Stimulated activated CD8-positive, alpha-beta memory T cell treated with anti-CD3 and anti-CD28 coated beads, Interleukin-15, amount 100 ng/mL, for 4 hours (primary cell): Measurements from ENCODE around the gene DOCK3.
"Not testable (repeated sequence)": the region's sequence is repeated elsewhere in the genome, so short reads cannot be mapped to it uniquely, and the experiment has no call there.

Source experiments
- DNase-seq, 2 donors: peaks; one replicate each; pipeline ENCODE4 v3.0.0-alpha.2; 2020; ENCODE audit warnings: low read depth in 2 of 2

DOCK3 gene

GRCh38 chr3:51199296-51199695 lies 524.6 kb downstream of the DOCK3 start:
- DNase-seq = not testable (repeated sequence)

- DNase-seq = no peak
Measured at GRCh38 chr3:51216291-51216690, 541.6 kb downstream of the DOCK3 start.

GRCh38 chr3:51221959-51222358 lies 547.2 kb downstream of the DOCK3 start:
- no peak for DNase-seq

GRCh38 chr3:51224283-51224682 lies 549.6 kb downstream of the DOCK3 start:
- no peak for DNase-seq

GRCh38 chr3:51224843-51225242 lies 550.1 kb downstream of the DOCK3 start:
- DNase-seq = no peak

GRCh38 chr3:51242939-51243338 lies 568.2 kb downstream of the DOCK3 start:
- DNase-seq = no peak

GRCh38 chr3:51243924-51244323 lies 569.2 kb downstream of the DOCK3 start:
- no peak for DNase-seq

GRCh38 chr3:51245867-51246266 lies 571.1 kb downstream of the DOCK3 start:
- no peak for DNase-seq

- no peak for DNase-seq
Measured at GRCh38 chr3:51257870-51258269, 583.1 kb downstream of the DOCK3 start.

- DNase-seq = not testable (repeated sequence)
Measured at GRCh38 chr3:51264166-51264565, 589.4 kb downstream of the DOCK3 start.

GRCh38 chr3:51268132-51268531 lies 593.4 kb downstream of the DOCK3 start:
- DNase-seq = no peak

- no peak for DNase-seq
Measured at GRCh38 chr3:51269466-51269865, 594.7 kb downstream of the DOCK3 start.

- no peak for DNase-seq
Measured at GRCh38 chr3:51270559-51270958, 595.8 kb downstream of the DOCK3 start.

- no peak for DNase-seq
Measured at GRCh38 chr3:51271172-51271571, 596.4 kb downstream of the DOCK3 start.

- DNase-seq = no peak
Measured at GRCh38 chr3:51274052-51274451, 599.3 kb downstream of the DOCK3 start.

- no peak for DNase-seq
Measured at GRCh38 chr3:51275111-51275805, 600.5 kb downstream of the DOCK3 start.

- DNase-seq = no peak
Measured at GRCh38 chr3:51276046-51276445, 601.3 kb downstream of the DOCK3 start.

- DNase-seq = no peak
Measured at GRCh38 chr3:51279448-51279847, 604.7 kb downstream of the DOCK3 start.

GRCh38 chr3:51280176-51280575 lies 605.4 kb downstream of the DOCK3 start:
- DNase-seq = no peak

- no peak for DNase-seq
Measured at GRCh38 chr3:51282931-51283330, 608.2 kb downstream of the DOCK3 start.

GRCh38 chr3:51283421-51283820 lies 608.7 kb downstream of the DOCK3 start:
- no peak for DNase-seq

- DNase-seq = no peak
Measured at GRCh38 chr3:51295625-51296024, 620.9 kb downstream of the DOCK3 start.

- DNase-seq = no peak
Measured at GRCh38 chr3:51297333-51297732, 622.6 kb downstream of the DOCK3 start.

- no peak for DNase-seq
Measured at GRCh38 chr3:51304230-51304629, 629.5 kb downstream of the DOCK3 start.
